ENCODE results near the gene KDM4C.

The KDM4C gene

DNA sequence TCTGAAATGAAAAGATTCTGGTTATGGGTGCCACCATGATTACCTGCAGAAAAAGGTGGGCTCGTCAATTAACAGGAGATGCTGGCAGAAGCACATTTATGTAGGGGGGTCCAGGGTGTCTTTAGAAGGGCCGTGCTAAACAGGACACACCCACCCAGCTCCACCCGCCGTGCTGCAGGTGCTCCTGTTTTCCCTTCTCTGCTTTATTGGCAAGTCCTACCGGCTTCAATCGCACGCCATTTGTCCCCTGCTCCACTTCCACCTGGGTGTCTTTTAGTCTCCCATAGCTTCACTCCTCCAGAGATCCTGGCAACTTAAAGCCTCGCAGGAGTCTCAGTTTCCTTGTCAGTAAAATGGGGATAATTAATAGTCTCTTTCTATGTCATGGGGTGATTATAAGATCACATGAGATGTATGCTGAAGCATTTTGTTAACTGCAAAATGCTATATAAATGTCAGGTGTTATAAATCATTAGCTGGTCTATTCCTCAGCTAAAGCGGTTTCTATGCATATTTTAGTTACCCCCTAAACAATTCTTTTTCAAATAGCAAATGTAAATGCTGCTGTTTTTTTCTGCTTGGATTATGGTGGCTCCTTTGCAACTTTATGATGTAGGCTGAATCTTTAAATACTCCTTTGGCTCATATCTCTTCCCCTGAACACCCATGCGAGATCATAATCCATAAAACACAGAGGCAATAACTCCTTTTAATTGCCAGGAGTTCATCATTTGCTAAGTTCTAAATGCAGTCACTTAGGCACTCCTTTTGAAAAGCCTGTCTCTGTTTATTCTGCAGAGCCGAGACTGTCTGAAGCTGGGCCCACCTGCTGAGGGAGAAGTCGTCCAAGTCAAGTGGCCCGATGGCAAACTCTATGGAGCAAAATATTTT, 406.9 kb downstream of the KDM4C start:
- Mint-ChIP-seq H3K9me3 (no peaks in the 10 kb centered on the region), H3K27ac (peak overlapping the region; percentile 35 to 47), H3K4me1 (ENCODE audit: low read depth in 2 of 2) (peaks cover 7 to 8% of the 10 kb centered on the region in 2 donors), H3K4me3 (no peak overlapping the region), H3K36me3 (ENCODE audit: insufficient read depth) (peaks cover 18% of the 10 kb centered on the region), H3K27me3 (no peaks in the 10 kb centered on the region)
- no peak for DNase-seq
- ATAC-seq (replicated peaks), result no peak

DNA sequence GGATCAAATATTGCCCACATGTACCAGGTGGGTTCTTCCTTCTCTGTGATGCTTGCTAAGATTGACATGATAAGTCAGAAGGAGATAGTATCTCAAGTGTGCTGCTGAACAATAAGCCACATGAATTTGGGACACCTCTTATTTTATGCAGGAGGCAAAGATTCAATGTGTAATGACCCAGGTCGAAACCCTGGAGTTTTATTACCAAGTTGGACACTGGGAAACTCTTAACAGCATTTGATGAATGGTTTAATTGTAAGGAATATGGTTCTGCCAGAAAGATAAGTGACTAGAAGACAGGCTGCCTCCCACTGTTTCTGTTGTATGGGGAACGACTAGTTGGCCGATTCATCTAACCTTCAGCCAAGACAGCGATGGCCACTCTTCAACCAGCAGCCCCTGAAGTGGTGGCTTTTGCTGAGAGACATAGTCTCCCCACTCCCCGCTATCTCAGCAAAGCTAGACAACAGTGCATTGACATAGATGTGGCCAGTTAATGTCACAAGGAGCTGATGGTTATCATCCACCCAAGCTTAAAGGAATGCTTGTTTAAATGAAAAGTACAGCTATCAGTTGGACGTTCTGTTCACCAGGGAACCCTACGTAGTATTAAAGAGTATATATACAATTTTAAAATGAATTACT, 407.7 kb downstream of the KDM4C start:
- Mint-ChIP-seq H3K4me1 (ENCODE audit: low read depth in 2 of 2) (peaks cover 7 to 8% of the 10 kb centered on the region in 2 donors), H3K4me3 (no peak overlapping the region), H3K27ac (peak overlapping the region in 1 of 2 donors; percentile 47), H3K36me3 (ENCODE audit: insufficient read depth) (peaks cover 24% of the 10 kb centered on the region), H3K27me3 (no peaks in the 10 kb centered on the region), H3K9me3 (no peaks in the 10 kb centered on the region)
- ATAC-seq (replicated peaks), result no peak
- no peak for DNase-seq

GRCh38 chr9:7166074-7166473, 408.3 kb downstream of the KDM4C start:
- H3K4me1 Mint-ChIP-seq (ENCODE audit: low read depth in 2 of 2), result peaks cover 7 to 8% of the 10 kb centered on the region in 2 donors
- DNase-seq, result no peak
- H3K36me3 Mint-ChIP-seq (ENCODE audit: insufficient read depth), result peaks cover 29% of the 10 kb centered on the region
- no peak overlapping the region for H3K27ac Mint-ChIP-seq
- no peak overlapping the region for H3K4me3 Mint-ChIP-seq
- H3K9me3 Mint-ChIP-seq, result no peaks in the 10 kb centered on the region
- ATAC-seq (replicated peaks), result no peak
- no peaks in the 10 kb centered on the region for H3K27me3 Mint-ChIP-seq

GRCh38 chr9:7169717-7170389, 412.1 kb downstream of the KDM4C start:
- Mint-ChIP-seq H3K4me3 (no peak overlapping the region), H3K9me3 (no peaks in the 10 kb centered on the region), H3K4me1 (ENCODE audit: low read depth in 2 of 2) (peaks cover 6 to 17% of the 10 kb centered on the region in 2 donors), H3K27ac (peak overlapping the region in 1 of 2 donors; percentile 62), H3K27me3 (no peaks in the 10 kb centered on the region), H3K36me3 (ENCODE audit: insufficient read depth) (peaks cover 40% of the 10 kb centered on the region)
- no peak for ATAC-seq (replicated peaks)
- DNase-seq, result no peak

DNA sequence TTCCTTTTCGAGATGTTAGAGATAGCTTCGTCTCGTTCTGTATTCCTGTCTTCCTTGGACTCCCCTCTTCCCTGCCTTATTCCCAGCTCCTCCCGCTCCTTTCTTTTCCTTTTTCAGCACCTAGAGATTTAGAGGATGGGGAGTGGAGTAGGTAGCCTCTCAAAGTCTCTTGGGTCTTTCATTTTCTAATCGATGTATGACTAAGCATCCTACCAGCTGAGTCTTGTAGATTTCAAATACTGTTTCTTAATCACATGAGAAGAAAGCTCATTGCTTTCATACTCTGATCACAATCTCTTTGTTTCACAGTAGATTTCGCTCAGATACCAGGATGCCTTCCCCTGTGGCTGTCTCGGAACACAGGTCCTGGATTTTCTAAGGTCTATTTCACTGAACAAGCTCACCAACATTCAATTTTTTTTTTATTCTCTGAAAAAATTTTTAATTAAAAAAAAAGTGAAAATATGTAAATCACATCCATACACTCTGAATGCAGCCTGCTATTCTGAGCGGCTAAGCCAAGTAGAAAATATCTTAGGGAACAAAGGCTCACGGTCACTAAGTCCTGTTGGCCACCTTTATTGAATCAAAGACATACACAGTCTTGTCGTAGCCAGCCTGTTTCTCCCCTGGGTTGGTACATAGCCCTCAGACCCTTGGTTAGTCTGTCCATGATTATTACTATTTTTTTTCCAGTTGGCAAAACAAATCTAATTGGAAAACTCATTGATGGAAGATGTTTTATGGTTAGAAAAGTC, 413.8 kb downstream of the KDM4C start:
- H3K4me3 Mint-ChIP-seq, result no peak overlapping the region
- peaks cover 33% of the 10 kb centered on the region for H3K36me3 Mint-ChIP-seq (ENCODE audit: insufficient read depth)
- H3K27me3 Mint-ChIP-seq, result no peaks in the 10 kb centered on the region
- ATAC-seq (replicated peaks) (no peak), DNase-seq (no peak)
- no peak overlapping the region for H3K27ac Mint-ChIP-seq
- no peaks in the 10 kb centered on the region for H3K9me3 Mint-ChIP-seq
- peaks cover 6 to 15% of the 10 kb centered on the region in 2 donors for H3K4me1 Mint-ChIP-seq (ENCODE audit: low read depth in 2 of 2)

- no peak overlapping the region for H3K4me3 Mint-ChIP-seq
- H3K27me3 Mint-ChIP-seq, result no peaks in the 10 kb centered on the region
- no peak for ATAC-seq (replicated peaks)
- peaks cover 33% of the 10 kb centered on the region for H3K36me3 Mint-ChIP-seq (ENCODE audit: insufficient read depth)
- H3K4me1 Mint-ChIP-seq (ENCODE audit: low read depth in 2 of 2), result peaks cover 6 to 15% of the 10 kb centered on the region in 2 donors
- no peak for DNase-seq
- no peaks in the 10 kb centered on the region for H3K9me3 Mint-ChIP-seq
- peak overlapping the region in 1 of 2 donors; percentile 7 for H3K27ac Mint-ChIP-seq
These were observed 414.7 kb downstream of the KDM4C start for GRCh38 chr9:7172154-7173115.

GRCh38 chr9:7173139-7173538, 415.4 kb downstream of the KDM4C start:
- peak overlapping the region; percentile 7 to 19 for H3K27ac Mint-ChIP-seq
- H3K27me3 Mint-ChIP-seq, result no peaks in the 10 kb centered on the region
- no peak overlapping the region for H3K4me3 Mint-ChIP-seq
- peaks cover 33% of the 10 kb centered on the region for H3K36me3 Mint-ChIP-seq (ENCODE audit: insufficient read depth)
- ATAC-seq (replicated peaks), result no peak
- H3K9me3 Mint-ChIP-seq, result no peaks in the 10 kb centered on the region
- peaks cover 6 to 15% of the 10 kb centered on the region in 2 donors for H3K4me1 Mint-ChIP-seq (ENCODE audit: low read depth in 2 of 2)
- no peak for DNase-seq

DNA sequence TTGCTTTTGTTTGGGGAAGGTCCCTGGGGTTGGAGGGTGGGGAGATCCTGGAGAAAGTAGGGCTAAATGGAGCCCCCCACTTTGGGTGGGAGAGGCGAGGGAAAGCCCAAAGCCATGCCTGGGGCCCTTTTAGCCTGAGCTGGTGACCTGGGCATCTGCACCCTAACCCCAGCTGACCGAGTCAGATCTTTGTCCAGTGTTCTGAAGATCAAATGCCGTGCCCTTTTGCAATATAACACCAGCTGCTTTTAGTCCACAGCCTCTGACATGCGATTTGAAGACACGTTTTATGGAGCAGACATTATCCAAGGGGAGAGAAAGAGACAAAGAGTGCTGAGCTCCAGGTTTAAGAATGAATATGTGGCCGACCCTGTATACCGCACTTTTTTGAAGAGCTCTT, 416.5 kb downstream of the KDM4C start:
- H3K27me3 Mint-ChIP-seq, result no peaks in the 10 kb centered on the region
- DNase-seq (no peak), ATAC-seq (replicated peaks) (no peak)
- peaks cover 6 to 15% of the 10 kb centered on the region in 2 donors for H3K4me1 Mint-ChIP-seq (ENCODE audit: low read depth in 2 of 2)
- H3K4me3 Mint-ChIP-seq, result no peak overlapping the region
- H3K27ac Mint-ChIP-seq, result peak overlapping the region in 1 of 2 donors; percentile 19
- no peaks in the 10 kb centered on the region for H3K9me3 Mint-ChIP-seq
- peaks cover 29% of the 10 kb centered on the region for H3K36me3 Mint-ChIP-seq (ENCODE audit: insufficient read depth)

- Mint-ChIP-seq H3K9me3 (no peaks in the 10 kb centered on the region), H3K4me3 (no peak overlapping the region), H3K27me3 (no peaks in the 10 kb centered on the region), H3K27ac (no peak overlapping the region), H3K4me1 (ENCODE audit: low read depth in 2 of 2) (peaks cover 6 to 15% of the 10 kb centered on the region in 2 donors), H3K36me3 (ENCODE audit: insufficient read depth) (peaks cover 23% of the 10 kb centered on the region)
- ATAC-seq (replicated peaks) (no peak), DNase-seq (no peak)
These were observed 417.1 kb downstream of the KDM4C start for GRCh38 chr9:7174884-7175283.

DNA sequence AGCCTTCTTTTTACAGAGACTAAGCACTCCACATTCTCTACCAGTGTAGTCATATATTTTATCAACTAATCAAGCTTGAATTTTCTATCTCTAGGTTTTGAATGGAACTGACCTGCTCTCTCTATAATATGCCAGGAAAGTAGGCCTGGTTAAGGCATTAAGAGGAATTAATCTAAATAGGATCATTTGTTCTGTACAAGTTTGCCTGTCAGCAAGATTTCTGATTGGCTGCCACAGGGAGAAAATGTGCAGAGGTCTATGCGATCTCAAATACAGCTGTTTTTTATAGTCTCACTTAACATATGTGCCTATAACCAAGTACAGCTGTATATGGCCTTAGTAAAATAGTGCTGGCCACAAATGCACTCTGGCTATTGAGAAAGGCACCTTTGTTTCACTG, 418.8 kb downstream of the KDM4C start:
- Mint-ChIP-seq H3K27me3 (no peaks in the 10 kb centered on the region), H3K36me3 (ENCODE audit: insufficient read depth) (peaks cover 12% of the 10 kb centered on the region)
- no peak for ATAC-seq (replicated peaks)

GRCh38 chr9:7177383-7177782, 419.6 kb downstream of the KDM4C start:
- peaks cover 12% of the 10 kb centered on the region for H3K36me3 Mint-ChIP-seq (ENCODE audit: insufficient read depth)
- H3K27me3 Mint-ChIP-seq, result no peaks in the 10 kb centered on the region

More for the DNA sequence above, 418.8 kb downstream of the KDM4C start:
- Mint-ChIP-seq H3K9me3 (no peaks in the 10 kb centered on the region), H3K27ac (no peak overlapping the region), H3K4me3 (no peak overlapping the region), H3K4me1 (ENCODE audit: low read depth in 2 of 2) (peaks cover 6 to 15% of the 10 kb centered on the region in 2 donors)
- no peak for DNase-seq

DNA sequence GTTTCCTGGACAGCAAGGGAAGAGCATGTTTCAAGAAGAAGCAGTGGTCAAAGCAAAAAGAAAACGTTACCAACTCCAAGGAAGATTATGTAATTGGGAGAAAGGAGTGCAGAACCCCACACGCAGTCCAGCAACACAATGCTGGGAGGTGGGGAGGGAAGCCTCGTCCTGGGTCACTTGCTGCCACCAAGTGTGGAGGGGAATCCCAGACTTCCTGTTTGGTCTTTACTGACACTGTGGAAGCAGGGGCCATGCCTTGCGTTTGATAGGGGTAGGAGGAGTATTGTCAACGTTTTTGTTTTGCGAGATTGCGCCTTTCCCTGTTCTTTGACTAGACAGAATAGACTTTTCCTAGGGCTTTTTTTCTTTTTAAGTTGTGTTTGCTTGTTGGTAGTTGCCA, 421.0 kb downstream of the KDM4C start:
- H3K4me1 Mint-ChIP-seq (ENCODE audit: low read depth in 2 of 2), result peaks cover 2 to 8% of the 10 kb centered on the region in 2 donors
- DNase-seq, result no peak
- ATAC-seq (replicated peaks), result no peak
- H3K9me3 Mint-ChIP-seq, result peaks cover 2 to 6% of the 10 kb centered on the region in 2 donors
- H3K4me3 Mint-ChIP-seq, result no peak overlapping the region
- peaks cover 12% of the 10 kb centered on the region for H3K36me3 Mint-ChIP-seq (ENCODE audit: insufficient read depth)
- H3K27me3 Mint-ChIP-seq, result no peaks in the 10 kb centered on the region
- no peak overlapping the region for H3K27ac Mint-ChIP-seq

More at GRCh38 chr9:7177383-7177782, 419.6 kb downstream of the KDM4C start:
- DNase-seq, result no peak
- Mint-ChIP-seq H3K27ac (no peak overlapping the region), H3K4me1 (ENCODE audit: low read depth in 2 of 2) (peaks cover 6 to 15% of the 10 kb centered on the region in 2 donors), H3K4me3 (no peak overlapping the region), H3K9me3 (peaks cover 0 to under 1% of the 10 kb centered on the region in 2 donors)
- ATAC-seq (replicated peaks), result no peak

Measured in effector memory CD8-positive, alpha-beta T cell (primary cell).